ENCODE results near the gene RXRB.

- TF ChIP-seq CTCF (IDR thresholded peaks at IDR 0.05 in 2 of 3, conservative IDR thresholded peaks at IDR 0.05 in 1 of 3; ENCODE audit: control insufficient read depth in 2 of 3, extremely low read depth in 1 of 3, insufficient read depth in 1 of 3, low read depth in 3 of 3, low read length in 3 of 3) (no peak), SIX5 (IDR thresholded peaks at IDR 0.05; ENCODE audit: low read depth, low read length, severe bottlenecking) (no peak)
Measured at GRCh38 chr6:33206864-33207551, 6.5 kb upstream of the RXRB start.

Measured in GM12878 (cell line).